NCI-H2196 (cell line): ENCODE results near the gene NSUN6.
"Not testable (repeated sequence)": the region's sequence is repeated elsewhere in the genome, so short reads cannot be mapped to it uniquely, and the experiment has no call there.

ENCODE experiments used
- DNase-seq: peaks from one replicate; lab custom pipeline; 2025; ENCODE audit not compliant: unreplicated experiment; lab: John Stamatoyannopoulos, UW

The NSUN6 gene

DNA sequence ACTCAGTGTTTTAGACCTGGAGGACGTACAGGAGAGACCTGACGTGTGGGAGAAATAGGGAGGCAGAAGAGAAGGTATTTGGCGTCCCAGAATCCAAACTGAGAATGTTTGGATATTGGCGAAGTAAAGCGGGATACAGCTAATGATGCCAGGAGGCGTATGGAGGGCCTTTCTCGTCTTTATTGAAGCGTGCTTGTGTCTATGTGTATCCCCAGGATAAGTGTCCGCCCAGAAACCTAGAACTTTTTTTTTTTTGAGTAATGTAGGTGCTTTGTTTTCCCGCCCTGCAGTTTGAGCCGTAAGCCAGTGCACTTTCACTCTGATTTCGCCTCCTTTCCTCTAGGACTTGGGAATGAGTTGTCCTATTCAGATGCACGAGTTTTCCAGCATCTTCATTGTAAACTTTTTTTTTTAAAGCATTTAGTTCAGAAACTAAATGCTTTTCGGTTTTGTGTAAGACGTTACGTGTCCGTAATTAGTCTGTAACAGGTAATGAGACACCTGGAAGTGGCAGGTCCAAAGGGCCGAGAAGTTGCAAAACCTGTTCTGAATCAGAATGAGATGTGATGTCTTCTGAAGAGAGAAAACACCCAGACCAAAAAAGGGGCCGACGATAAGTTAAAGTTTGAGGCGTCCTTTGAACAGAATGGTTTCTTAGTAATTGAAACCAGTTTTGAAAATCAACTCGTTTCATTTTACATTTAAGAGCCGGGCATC lies 8.6 kb upstream of the NSUN6 start:
- peak; percentile 32 for DNase-seq

DNA sequence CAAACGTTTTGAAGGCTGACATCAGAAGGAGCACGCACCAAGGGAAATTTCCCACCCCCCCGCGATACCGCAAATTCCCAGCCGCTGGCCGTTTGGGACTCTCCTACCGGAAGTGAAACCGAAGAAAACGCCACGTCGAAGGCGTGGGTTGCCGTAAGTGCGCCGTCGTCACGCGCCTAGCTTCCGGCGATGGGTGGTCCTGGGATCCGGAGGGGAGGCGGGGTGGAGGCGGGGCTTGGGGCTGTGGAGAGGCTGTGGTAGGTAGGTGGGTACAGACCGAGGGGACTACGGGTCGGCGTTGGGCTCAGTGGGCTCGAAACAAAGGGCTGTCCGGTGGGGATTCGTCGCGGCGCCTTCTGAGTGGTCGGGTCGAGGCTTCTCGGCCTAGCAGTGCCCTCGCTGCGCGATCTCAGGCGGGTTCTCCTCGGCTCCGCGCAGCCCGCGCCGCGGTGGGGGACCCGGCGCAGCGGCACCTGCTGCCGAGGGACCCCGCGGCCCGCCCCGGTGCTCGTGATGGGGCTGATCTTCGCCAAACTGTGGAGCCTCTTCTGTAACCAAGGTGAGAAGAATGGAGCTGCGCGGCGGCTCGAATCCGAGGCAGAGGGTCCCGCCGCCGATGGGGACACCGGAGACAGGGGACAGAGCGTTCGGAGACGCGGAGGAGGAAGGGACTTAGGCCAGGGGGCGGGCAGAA lies 7.9 kb upstream of the NSUN6 start, which contains the start of gene ARL5B:
ARL5B (plus strand) TSS at position 307 of the 694 bp plus-strand sequence; CDS start at position 514, 207 bp downstream.
- DNase-seq = peak; percentile 80

DNA sequence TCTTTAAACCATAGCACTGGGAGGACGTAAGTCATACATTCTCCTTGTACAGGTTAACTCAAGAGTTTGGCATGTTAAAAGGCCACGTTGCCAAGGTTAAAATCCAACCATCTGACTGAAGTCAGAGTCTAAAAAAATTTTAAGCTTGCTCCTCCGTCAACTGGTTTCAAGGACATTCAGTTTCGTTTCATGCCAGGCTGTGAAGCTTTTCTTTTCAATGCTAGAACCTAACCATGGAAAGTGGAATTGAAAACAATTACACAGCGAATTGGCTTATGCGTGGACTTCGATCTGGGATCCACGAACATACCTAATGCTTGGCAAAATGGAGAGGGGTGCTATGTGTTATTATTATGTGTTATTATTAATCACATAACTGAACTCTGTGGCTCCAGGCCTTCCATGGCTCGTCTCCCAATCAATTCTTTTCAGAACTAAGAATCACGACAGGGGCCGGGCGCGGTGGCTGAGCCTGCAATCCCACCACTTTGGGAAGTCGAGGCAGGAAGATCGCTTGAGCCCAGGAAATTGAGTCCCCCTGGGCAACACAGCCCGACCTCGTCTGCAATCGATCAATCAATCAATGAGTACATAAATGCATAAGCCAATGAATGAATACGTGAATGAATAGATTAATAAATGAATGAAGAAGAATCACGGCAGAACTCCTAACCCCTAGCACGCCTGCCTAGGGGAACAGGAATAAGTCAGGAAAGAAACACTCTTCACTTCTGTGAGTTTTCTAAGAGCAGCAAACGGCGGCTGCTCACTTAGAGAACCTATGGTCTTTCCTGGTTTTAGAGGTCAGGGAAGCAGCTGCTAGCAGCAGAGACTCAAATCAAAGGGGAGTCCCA lies 7.1 kb upstream of the NSUN6 start:
- DNase-seq = no peak

DNA sequence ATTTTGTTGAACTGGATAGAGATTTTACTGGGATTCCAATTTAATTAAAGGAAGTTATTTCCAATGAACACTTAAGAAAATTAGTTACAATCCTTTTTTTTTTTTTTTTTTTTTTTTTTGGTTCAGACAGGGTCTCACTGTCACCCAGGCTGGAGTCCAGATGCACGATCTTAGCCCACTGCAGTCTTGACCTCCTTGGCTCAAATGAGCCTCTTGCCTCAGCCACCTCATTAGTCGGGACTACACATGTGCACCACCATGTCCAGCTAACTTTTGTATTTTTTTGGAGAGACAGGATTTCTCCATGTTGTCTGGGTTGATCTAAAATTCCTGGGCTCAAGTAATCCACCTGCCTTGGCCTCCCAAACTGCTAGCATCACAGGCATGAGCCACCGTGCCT lies 5.3 kb upstream of the NSUN6 start:
- no peak for DNase-seq

DNA sequence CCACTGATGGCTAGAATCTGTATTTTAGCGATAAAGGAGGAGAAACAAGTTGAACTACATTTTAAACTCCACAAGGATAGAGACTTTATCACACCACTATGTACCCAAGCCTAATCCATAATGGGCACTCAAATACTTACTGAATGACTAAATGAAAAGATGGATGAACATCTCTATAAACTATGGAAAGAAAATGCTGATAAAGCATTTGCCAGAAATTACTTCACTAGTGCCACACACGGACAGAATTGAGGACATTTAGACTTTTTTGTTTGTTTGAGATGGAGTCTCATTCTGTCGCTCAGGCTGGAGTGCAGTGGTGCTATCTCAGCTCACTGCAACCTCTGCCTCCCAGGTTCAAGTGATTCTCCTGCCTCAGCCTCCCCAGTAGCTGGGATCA lies 1.7 kb upstream of the NSUN6 start:
- no peak for DNase-seq

DNA sequence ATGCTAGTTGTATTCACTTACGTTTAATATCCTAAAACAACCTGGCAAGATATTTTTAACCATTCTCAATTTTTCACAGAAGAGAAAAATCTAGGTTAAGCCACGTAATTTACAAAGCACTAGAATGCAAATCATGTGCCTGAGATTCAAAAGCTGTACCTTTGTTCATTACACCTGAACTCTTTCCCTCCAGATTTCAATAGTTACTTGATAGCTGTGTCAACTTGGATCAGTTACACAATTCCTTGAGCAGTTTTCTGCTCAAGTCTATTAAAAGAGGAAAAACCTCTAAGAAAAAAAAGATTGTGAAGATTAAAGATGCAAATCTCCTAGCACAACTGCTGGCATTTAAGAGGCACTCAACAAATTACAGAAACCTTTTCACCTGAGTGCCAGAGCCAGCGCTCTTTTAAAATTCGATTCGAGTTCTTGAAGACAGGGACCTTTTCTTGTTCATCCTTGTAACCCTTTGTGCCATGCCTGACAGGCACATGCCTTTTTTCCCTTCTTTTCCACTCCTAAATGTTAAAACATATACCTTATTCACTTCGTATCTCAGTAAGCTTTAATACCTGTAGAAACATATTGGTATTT lies 886 bp downstream of the NSUN6 start:
- DNase-seq = no peak

DNA sequence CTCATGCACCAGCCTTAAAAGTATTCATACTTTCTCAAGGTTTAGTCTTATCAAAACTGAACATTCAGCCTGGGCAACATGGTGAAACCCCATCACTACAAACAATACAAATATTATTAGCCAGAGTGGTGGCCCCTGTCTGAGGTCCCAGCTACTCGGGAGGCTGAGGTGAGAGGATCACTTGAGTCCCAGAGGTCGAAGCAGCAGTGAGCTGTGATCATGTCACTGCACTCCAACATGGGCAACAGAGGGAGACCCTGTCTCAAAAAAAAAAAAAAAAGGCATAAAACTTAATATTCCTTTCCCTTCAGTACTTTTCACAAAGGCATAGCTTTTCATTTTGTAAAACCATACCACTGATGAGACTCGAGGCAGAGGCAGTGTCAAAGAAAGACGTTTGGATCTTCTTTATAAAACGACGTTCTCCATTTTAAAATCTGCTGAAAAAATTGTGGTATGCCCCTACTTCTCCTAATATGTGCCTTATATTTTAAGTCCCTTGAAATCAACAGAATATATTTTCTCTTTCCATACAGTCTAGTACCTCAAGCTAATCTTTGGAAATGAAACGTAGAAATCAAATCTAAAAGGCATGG lies 1.9 kb downstream of the NSUN6 start:
- no peak for DNase-seq

DNA sequence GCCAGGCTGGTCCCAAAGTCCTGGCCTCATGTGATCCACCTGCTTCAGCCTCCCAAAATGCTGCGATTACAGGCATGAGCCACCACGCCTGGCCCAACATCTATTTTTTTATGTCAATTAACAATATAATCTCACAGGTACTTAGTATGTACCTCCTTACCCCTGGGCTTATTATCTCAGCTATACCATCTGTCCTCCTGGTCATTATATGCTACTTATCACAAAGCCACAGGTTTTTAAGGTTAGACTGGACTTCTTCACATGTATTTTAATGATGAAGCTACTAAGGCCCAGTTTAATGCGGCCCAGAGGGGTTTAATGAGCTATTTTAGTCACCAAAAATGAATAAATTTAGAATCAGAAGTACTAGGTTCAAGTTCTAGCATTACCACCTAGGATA lies 3.4 kb downstream of the NSUN6 start:
- DNase-seq = no peak

DNA sequence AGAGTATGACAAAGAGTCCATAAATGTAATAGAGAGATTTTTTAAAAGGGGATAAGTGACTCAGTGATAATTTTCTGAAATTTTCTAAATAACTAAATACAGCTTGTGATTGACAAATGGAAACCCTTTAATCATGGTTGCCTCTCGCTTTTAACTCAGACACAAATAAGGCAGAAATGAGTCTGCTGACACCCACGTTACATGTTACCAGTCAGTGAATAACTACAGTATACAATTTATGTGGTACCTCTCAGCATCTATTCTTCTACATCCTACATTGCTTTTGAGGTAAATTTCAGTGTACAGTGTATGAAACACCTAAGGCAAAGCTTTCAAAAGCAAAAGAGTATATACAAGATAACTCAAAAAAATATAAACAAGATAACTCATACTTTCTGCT lies 4.2 kb downstream of the NSUN6 start:
- DNase-seq = no peak

DNA sequence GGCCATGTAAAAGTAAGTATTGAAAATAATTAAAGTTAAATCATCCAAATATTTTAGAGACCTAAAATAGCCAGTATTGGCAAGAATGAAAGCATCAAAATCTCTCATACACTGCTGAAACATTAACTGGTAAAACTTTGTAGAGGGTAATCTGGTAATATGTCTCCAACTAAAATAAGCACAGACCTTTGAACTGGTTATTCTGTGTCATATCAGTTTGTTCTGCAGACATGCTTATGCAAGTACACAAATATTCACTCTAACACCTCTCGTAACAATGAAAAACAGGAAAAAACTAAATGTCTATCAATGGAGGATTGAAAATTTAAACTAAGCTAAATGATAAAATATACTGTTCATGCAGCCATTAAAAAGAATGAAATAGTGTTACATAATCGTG lies 11.7 kb downstream of the NSUN6 start:
- DNase-seq = not testable (repeated sequence)

DNA sequence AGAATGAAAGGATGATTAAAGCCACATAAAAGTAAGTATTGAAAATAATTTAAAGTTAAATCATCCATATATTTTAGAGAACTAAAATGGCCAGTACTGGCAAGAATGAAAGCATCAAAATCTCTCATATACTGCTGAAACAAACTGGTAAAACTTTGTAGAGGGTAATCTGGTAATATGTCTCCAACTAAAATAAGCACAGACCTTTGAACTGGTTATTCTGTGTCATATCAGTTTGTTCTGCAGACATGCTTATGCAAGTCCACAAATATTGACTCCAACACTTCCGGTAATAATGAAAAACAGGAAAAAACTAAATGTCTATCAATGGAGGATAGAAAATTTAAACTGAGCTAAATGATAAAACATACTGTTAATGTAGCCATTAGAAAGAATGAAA lies 14.0 kb downstream of the NSUN6 start:
- not testable (repeated sequence) for DNase-seq

DNA sequence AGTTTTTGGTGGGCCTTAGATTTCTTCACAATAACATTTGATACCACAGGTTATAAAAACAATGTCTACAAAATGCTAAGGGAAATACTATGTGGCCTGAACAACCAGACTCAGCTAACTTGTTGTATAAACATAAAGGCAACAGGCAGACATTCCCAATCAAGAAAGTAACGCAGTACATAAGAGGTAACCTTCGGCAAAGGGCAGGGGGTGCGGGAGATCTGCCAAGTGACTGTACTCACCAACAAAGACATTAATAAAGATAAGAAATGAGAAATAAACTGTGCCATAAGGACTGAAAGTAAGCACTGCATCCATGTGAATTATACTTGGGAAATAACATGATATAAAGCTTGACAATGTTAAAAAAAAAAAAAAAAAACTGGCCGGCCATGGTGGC lies 15.4 kb downstream of the NSUN6 start:
- DNase-seq = no peak

DNA sequence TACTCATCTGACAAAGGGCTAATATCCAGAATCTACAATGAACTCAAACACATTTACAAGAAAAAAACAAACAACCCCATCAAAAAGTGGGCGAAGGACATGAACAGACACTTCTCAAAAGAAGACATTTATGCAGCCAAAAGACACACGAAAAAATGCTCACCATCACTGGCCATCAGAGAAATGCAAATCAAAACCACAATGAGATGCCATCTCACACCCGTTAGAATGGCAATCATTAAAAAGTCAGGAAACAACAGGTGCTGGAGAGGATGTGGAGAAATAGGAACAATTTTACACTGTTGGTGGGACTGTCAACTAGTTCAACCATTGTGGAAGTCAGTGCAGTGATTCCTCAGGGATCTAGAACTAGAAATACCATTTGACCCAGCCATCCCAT lies 18.9 kb downstream of the NSUN6 start:
- not testable (repeated sequence) for DNase-seq

DNA sequence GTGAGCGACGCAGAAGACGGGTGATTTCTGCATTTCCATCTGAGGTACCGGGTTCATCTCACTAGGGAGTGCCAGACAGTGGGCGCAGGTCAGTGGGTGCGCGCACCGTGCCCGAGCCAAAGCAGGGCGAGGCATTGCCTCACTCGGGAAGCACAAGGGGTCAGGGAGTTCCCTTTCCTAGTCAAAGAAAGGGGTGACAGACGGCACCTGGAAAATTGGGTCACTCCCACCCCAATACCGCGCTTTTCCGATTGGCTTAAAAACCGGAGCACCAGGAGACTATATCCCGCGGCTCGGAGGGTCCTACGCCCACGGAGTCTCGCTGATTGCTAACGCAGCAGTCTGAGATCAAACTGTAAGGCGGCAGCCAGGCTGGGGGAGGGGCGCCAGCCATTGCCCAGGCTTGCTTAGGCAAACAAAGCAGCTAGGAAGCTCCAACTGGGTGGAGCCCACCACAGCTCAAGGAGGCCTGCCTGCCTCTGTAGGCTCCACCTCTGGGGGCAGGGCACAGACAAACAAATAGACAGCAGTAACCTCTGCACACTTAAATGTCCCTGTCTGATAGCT lies 23.9 kb downstream of the NSUN6 start:
- peak; percentile 32 for DNase-seq

DNA sequence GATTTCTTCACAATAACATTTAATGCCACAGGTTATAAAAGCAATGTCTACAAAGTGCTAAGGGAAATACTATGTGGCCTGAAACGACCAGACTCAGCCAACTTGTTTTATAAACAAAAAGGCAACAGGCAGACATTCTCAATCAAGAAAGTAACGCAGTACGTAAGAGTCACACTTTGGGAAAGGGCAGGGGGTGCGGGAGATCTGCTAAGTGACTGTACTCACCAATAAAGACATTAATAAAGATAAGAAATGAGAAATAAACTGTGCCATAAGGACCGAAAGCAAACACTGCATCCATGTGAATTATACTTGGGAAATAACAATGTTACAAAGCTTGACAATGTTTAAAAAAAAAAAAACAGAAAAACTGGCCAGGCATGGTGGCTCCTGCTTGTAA lies 25.5 kb downstream of the NSUN6 start:
- DNase-seq = no peak

DNA sequence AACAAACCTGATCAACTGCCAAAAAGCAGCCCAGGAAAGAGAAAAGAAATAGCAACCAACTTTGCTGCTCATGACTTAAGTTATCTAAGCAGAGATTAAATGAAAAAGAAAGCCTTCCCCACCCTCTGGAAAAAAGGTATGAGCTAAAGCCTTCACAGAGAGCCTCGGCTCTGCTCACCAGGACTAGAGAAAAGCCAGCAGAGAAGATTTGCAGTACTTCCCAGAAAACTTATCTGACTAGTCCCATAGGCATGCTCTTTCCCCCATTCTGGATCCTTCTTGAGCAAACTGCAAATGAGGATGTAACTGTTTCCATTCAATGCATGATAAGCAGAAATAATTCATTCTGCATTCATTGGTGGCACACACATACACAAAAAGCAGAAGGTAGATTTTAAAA lies 27.7 kb downstream of the NSUN6 start:
- DNase-seq = not testable (repeated sequence)

DNA sequence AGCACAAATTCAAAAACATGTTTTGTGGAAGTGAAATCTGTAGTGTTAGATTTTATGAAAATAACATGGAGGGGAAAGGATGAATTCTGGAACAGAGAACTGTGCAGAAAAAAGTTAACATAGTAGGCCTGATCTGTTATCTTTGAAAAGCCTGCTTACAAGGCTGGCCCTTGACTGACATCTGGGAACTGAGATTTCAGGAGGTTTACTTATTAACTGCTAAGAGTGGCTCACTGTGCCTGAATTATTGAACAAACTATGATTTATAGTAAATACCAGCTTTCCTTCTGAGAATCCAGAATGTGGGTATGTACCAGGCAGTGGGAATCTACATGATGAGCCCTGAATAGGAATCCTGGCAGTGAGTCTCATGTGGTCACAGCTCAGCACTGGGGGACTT lies 30.5 kb downstream of the NSUN6 start:
- DNase-seq = no peak

DNA sequence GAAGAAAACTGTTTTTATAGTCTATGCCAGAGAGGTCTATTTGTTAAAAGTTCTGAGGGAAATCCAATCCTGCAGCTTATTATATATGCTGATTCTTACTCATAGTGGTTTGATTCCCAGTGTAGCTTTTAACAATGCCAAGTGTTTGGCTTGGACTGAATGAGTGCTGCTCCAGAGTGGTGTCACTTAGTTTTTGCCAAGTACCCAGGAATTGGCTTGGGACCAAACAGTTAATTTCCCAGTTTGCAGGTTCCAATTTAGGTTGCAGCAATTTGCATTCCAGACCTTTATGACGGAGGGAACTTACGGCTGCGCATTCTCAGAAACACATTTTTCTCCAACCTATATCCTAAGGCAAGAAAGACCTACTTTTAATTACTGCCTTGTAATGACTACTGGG lies 32.4 kb downstream of the NSUN6 start:
- peak; percentile 28 for DNase-seq

DNA sequence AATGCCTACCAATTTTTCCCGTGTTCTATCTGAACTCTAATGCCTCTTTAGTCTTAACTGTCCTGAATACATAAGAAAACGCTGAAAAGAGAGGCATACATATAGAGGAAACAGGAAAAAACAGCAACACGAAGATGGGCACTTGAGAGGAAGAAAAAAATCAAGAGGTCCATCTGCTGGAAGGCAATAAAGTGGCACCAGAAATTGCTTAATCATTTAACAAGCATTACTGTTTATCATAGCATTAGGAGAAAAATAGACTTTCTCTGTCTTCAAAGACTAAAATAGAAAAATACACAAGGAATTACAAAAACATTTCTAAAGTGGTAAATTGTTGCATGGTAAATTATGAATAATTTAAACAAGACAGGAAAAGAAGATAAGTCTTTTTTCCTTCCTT lies 35.0 kb downstream of the NSUN6 start:
- DNase-seq = no peak

DNA sequence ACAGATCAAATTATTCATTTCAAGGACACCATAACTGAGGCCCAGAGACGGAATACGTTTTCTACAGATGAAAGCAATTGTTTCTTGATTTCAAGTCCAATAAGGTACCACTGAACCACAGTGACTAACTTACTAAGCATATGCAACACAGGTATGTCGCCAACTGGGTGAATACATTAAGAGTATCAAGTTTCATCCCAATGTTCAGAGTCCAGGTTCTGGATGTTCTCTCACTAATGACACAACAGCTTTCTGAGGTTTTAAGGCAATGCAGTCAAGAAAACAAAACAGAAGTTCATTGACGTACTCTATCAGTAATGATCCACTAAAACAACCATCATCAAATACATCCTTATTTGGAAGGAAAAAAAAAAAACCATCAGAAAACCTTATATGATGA lies 35.8 kb downstream of the NSUN6 start:
- no peak for DNase-seq

DNA sequence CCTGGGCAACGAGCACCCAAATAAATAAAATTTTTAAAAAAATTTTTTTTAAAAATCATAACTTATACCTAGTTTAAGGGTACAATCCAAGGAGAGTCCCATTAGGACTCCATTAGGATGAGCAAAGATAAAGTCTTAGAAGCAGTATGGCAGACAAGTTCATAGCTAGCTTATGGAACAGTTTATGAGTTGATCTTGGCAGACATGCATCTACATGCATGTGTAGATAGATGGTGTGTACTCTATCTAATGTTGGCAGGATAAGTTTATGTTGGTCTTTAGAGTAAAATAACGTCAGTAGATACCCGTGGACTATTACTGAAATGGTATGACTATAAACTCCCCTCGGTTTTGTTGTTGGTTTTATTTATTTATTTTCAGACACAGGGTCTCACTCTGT lies 40.2 kb downstream of the NSUN6 start:
- DNase-seq = no peak
